ENCODE results near the gene VANGL1. TPM values are rescaled to one million over a fixed set of nuclear protein-coding genes. Genes with fewer than 3 reads are reported as not detected.
A peak's percentile ranks its signal among the peaks of the same experiment; 100 is the strongest.

VANGL1 gene
- total and polyA plus RNA-seq, 3 donors from 2014 or later = 8.2 to 16.6 (median 8.6) TPM

DNA sequence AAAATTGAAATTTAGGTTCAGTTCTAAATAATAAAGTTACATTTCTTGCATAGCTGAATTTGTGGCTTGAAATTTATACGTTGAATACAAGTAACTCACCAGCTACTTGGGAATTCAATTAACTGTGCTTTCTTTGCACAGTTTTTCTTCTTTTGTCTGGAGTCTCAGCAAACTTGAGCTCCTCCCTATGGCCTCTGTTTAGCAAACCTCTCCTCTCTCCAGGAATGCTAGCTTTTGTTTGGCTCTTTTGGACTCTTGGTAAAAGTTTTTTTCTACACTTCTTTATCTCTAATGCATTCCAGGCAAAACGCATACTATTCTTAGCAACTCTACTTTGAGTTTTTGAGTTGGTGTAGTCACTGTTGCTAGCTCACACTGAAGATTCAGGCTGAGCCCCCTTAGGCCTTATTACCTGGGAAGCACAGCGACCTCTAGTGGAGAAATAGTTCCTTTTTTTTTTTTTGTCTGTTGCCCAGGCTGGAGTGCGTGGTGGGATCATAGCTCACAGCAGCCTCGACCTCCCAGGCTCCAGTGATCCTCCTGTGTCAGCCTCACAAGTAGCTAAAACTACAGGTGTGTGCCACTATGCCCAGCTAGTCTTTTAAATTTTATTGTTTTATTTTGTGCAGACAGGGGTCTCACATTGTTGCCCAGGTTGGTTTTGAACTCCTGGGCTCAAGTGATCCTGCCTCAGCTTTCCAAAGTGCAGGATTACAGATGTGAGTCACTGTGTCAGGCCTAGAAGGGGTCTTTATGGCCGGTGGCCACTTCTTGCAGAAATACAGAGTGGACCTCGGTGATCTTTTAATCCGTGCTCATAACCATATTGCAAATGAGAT lies 65.0 kb downstream of the VANGL1 start:
- H3K4me1 ChIP-seq = no peaks in the 10 kb centered on the region
- no peaks in the 10 kb centered on the region for H3K9me3 ChIP-seq
- TF ChIP-seq, protein P1, sequence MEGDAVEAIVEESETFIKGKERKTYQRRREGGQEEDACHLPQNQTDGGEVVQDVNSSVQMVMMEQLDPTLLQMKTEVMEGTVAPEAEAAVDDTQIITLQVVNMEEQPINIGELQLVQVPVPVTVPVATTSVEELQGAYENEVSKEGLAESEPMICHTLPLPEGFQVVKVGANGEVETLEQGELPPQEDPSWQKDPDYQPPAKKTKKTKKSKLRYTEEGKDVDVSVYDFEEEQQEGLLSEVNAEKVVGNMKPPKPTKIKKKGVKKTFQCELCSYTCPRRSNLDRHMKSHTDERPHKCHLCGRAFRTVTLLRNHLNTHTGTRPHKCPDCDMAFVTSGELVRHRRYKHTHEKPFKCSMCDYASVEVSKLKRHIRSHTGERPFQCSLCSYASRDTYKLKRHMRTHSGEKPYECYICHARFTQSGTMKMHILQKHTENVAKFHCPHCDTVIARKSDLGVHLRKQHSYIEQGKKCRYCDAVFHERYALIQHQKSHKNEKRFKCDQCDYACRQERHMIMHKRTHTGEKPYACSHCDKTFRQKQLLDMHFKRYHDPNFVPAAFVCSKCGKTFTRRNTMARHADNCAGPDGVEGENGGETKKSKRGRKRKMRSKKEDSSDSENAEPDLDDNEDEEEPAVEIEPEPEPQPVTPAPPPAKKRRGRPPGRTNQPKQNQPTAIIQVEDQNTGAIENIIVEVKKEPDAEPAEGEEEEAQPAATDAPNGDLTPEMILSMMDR (IDR thresholded peaks at IDR 0.05) = peak in 2 of 3 experiments; percentile 33 to 86
- TF ChIP-seq POLR2A (IDR thresholded peaks at IDR 0.05) = no peak
- no peaks in the 10 kb centered on the region for H3K36me3 ChIP-seq (ENCODE audit: low read depth, missing control alignments)
- no peaks in the 10 kb centered on the region for H3K27me3 ChIP-seq
- DNase-seq = peak; percentile 26
- WGBS, 2 donors = 41 to 46% methylated on average over 8 of the region's 8 CpGs
- no peak overlapping the region for H3K4me3 ChIP-seq
- intact Hi-C loops (cut with DNase I; ENCODE audit: low total_unique reads) = no loop called here
- no peak overlapping the region for H3K27ac ChIP-seq

DNA sequence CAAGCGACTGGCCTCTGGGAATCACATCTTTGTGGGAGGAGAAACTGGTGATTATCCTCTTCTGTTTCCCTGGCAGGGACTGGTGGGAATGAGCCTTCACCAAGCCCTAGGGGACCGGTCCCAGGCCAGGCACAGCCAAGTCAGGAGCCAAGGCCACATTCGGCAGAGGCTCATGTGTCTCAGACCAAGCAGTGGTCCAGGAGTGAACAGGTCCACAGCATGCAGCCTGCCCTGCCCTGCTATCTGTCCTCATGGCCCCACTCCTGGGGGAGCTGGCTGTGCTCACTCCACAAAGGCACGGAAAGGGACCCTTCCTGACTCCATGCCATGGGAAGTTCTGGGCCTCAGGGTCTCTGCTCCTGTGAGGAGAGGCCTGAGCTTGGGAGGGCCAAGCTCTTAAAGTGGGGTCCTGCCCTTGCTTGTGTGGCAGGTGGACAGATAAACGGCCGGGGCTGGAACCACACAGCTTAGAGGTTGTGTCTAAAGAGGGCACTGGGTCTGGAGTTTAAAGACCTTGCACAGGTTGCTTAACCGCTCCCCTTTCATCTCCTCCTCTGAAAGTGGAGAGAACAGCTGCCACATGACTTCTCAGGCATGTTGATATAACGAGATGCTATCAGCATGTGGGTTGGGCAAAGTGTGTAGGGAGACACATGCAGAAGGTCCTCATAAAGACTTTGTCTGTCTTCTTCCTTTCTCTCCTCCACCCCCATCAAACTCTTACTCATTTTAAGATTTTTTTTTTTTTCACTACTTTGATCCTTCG lies 69.3 kb downstream of the VANGL1 start:
- H3K4me1 ChIP-seq = no peaks in the 10 kb centered on the region
- no peaks in the 10 kb centered on the region for H3K9me3 ChIP-seq
- H3K4me3 ChIP-seq = no peak overlapping the region
- no peaks in the 10 kb centered on the region for H3K27me3 ChIP-seq
- H3K27ac ChIP-seq = no peak overlapping the region
- intact Hi-C loops (cut with DNase I; ENCODE audit: low total_unique reads) = no loop called here
- TF ChIP-seq, protein P1 (IDR thresholded peaks at IDR 0.05) = no peak
- no peak for TF ChIP-seq POLR2A (IDR thresholded peaks at IDR 0.05)
- WGBS, 2 donors = 65 to 71% methylated on average over 6 to 9 of the region's 9 CpGs
- DNase-seq = no peak
- H3K36me3 ChIP-seq (ENCODE audit: low read depth, missing control alignments) = no peaks in the 10 kb centered on the region

DNA sequence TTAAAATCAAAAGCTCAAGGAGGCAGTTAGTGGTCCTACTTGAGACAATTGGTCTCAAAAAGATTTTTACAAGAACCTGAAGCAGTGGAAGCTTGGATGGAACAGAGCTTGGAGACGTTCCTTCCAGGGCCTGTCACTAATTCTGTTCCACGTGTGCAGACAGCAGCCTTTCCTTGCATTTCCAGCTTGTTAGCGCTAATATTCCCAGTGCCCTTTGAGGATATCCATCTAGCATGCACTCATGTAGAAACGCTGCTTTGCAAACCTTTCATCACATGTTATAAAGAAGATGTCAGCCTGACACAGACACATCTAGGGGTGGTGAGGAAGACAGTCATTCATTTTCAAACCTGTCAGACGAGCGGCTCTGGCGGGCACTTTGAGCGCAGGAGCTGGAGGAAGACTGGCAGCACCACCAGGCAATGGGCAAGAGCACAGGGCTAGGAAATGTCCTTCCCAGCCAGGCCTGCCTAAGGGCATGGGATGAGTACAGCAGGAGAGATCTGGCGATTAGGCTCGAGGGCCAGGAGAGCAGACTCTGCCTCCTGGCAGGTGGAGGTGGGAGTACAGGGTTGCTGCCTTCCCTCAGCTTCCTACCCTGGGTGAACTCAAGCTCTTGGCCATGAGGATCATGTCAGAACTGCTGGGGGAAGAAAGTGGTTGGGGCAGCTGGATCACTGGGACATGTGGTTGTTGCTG lies 71.3 kb downstream of the VANGL1 start:
- Histone ChIP-seq H3K4me1 (no peaks in the 10 kb centered on the region), H3K27ac (no peak overlapping the region), H3K4me3 (no peak overlapping the region), H3K36me3 (ENCODE audit: low read depth, missing control alignments) (no peaks in the 10 kb centered on the region), H3K27me3 (no peaks in the 10 kb centered on the region), H3K9me3 (no peaks in the 10 kb centered on the region)
- intact Hi-C loops (cut with DNase I; ENCODE audit: low total_unique reads) = no loop called here
- WGBS, 2 donors = 88 to 90% methylated on average over 10 of the region's 10 CpGs
- TF ChIP-seq, protein P1 (IDR thresholded peaks at IDR 0.05) = no peak
- no peak for TF ChIP-seq POLR2A (IDR thresholded peaks at IDR 0.05)
- DNase-seq = no peak

DNA sequence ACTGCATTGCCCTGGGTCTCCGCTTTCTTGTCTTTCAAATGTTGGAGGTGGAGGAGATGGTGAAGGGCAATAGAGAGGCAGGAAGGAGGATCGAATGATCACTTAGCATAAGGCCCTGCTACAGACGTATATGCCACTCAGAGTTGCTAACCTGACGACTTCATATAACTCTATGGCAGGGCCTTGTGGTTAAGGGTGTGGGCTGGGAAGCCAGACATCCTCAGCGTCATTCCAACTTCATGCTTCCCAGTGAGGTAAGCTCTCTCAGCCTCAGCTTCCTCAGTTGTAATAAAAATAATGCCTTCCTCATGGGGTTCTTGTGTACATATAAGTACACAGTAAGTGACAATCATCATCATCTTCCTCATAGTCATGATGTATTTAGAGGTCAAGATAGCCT lies 72.1 kb downstream of the VANGL1 start:
- intact Hi-C loops (cut with DNase I; ENCODE audit: low total_unique reads) = no loop called here

More for the DNA sequence above, 72.1 kb downstream of the VANGL1 start:
- H3K4me3 ChIP-seq = no peak overlapping the region
- WGBS, 2 donors = 86 to 89% methylated on average over 5 of the region's 5 CpGs
- H3K27me3 ChIP-seq = no peaks in the 10 kb centered on the region
- no peaks in the 10 kb centered on the region for H3K4me1 ChIP-seq
- H3K36me3 ChIP-seq (ENCODE audit: low read depth, missing control alignments) = no peaks in the 10 kb centered on the region
- TF ChIP-seq, protein P1 (IDR thresholded peaks at IDR 0.05) = no peak
- no peak for TF ChIP-seq POLR2A (IDR thresholded peaks at IDR 0.05)
- H3K27ac ChIP-seq = no peak overlapping the region
- no peak for DNase-seq
- no peaks in the 10 kb centered on the region for H3K9me3 ChIP-seq
